Transverse colon (tissue), 3 donors: ENCODE measurements around the gene ALDH4A1.

Experiments
- EP300 ChIP-seq: sonication (generic); formaldehyde crosslinking; IDR thresholded peaks from one replicate; pipeline ENCODE4 v1.6.1; 2017; ENCODE audit warnings: antibody characterized with exemption, low read depth
- TF ChIP-seq, protein P1 (sequence below), 5 experiments: fragments of 200-600 bp in 3 of 5; fragments of 450-650 bp in 2 of 5; sonication (generic) in 3 of 5; IDR thresholded peaks; 1 replicate in 2 of 5; 2 replicates in 3 of 5; pipeline ENCODE4 v1.5.1; 2016 to 2017; ENCODE audit warnings: antibody characterized with exemption in 5 of 5, inconsistent platforms in 3 of 5, mild to moderate bottlenecking in 2 of 5, moderate library complexity in 1 of 5

DNA sequence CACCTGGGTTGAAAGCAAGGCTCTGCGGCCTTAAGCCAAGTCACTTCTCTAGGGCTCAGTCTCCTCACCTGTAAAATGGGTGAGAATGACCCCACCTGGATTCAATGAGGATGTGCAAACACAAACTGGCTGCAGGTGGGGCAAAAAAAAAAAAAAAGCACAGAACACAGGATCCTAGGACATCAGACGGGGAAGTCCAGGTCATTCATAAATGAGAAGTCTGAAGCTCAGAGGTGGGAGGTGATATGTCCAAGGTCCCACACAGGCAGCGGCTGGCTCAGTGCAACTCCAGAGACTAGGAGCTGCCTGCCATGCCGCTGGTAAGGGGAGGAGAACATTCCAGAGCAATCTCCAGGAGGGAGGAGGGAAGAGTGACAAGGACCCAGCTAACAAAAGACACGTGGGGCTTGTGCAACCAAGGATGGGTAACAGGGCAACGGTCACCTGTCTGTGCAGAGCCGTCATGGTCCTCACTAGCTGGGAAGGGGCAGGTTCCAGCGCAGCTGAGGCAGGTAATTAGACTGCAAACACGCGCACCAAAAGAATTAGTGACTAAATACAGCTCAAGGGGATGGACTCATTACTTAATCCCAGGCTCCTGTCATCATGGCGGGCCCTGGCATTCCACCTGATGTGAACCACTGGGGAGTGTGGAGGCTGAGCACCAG lies 34.6 kb upstream of the ALDH4A1 start:
- no peak for TF ChIP-seq EP300
- TF ChIP-seq, protein P1, sequence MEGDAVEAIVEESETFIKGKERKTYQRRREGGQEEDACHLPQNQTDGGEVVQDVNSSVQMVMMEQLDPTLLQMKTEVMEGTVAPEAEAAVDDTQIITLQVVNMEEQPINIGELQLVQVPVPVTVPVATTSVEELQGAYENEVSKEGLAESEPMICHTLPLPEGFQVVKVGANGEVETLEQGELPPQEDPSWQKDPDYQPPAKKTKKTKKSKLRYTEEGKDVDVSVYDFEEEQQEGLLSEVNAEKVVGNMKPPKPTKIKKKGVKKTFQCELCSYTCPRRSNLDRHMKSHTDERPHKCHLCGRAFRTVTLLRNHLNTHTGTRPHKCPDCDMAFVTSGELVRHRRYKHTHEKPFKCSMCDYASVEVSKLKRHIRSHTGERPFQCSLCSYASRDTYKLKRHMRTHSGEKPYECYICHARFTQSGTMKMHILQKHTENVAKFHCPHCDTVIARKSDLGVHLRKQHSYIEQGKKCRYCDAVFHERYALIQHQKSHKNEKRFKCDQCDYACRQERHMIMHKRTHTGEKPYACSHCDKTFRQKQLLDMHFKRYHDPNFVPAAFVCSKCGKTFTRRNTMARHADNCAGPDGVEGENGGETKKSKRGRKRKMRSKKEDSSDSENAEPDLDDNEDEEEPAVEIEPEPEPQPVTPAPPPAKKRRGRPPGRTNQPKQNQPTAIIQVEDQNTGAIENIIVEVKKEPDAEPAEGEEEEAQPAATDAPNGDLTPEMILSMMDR (IDR thresholded peaks at IDR 0.05) = no peak
